Lower lobe of right lung (tissue), 2 donors: ENCODE results near the gene APOF. TPM values are rescaled to one million over a fixed set of nuclear protein-coding genes. Genes with fewer than 3 reads are reported as not detected.
A peak's percentile ranks its signal among the peaks of the same experiment; 100 is the strongest.

Experiments
- ATAC-seq, 2 donors: fragments of 200-7000 bp; cut with Tn5 transposase; one replicate each; pipeline ENCODE4 v1.9.1; 2020 to 2022; ENCODE audit warnings: mild to moderate bottlenecking in 2 of 2, moderate library complexity in 2 of 2
- DNase-seq: peaks from one replicate; pipeline ENCODE4 v3.0.0-alpha.2; 2020
- H3K27ac ChIP-seq: fragments of 200-600 bp; one replicate; pipeline ENCODE4 v1.8.0; 2022
- H3K27me3 ChIP-seq: fragments of 200-600 bp; one replicate; pipeline ENCODE4 v1.8.0; 2022; ENCODE audit warnings: low read depth
- H3K36me3 ChIP-seq: fragments of 200-600 bp; one replicate; pipeline ENCODE4 v1.8.0; 2022; ENCODE audit warnings: mild to moderate bottlenecking
- H3K4me1 ChIP-seq: fragments of 200-600 bp; one replicate; pipeline ENCODE4 v1.8.0; 2022
- H3K4me3 ChIP-seq: fragments of 200-600 bp; one replicate; pipeline ENCODE4 v1.8.0; 2022; ENCODE audit warnings: mild to moderate bottlenecking
- H3K9me3 ChIP-seq: fragments of 200-600 bp; one replicate; pipeline ENCODE4 v1.8.0; 2022
- CTCF ChIP-seq: fragments of 200-600 bp; IDR thresholded peaks from one replicate; pipeline ENCODE4 v1.8.0; 2022; ENCODE audit warnings: antibody characterized with exemption, mild to moderate bottlenecking
- intact Hi-C: fragments of 100-400 bp; cut with DNase I; formaldehyde crosslinking; loops from one replicate; pipeline ENCODE4 v1.11.0; 2022
- total RNA-seq: library from RNA; stranded (reverse); fragmentation: NEBNext Ultra II Directional; extraction: Animal tissue kit (Norgen Biotek cat#: 25700); gene quantifications from one replicate; pipeline ENCODE4 v1.2.1, GENCODE V29; 2021
- donor health status: DM: no; HTN: yes; CAD: no; lungs with severe emphysema.

APOF gene
- total RNA-seq, 1 donor from 2014 or later, result not detected

GRCh38 chr12:56333679-56334489, 28.8 kb downstream of the APOF start, which contains the start of gene PAN2:
PAN2 (minus strand) TSS chr12:56334000; CDS start chr12:56333094, 906 bp downstream.
- H3K27ac ChIP-seq, result peak within 1 kb of the TSS; percentile 94
- H3K27me3 ChIP-seq, result no peaks in the 10 kb centered on the region
- TF ChIP-seq CTCF, result peak; percentile 60
- peak within 1 kb of the TSS; percentile 68 for H3K4me3 ChIP-seq
- ATAC-seq (peak; percentile 99), DNase-seq (peak; percentile 96)
- no peaks in the 10 kb centered on the region for H3K9me3 ChIP-seq
- intact Hi-C loops, result no loop called here
- H3K4me1 ChIP-seq, result peaks cover 32% of the 10 kb centered on the region
- no peaks in the 10 kb centered on the region for H3K36me3 ChIP-seq

GRCh38 chr12:56333197-56333678, 29.4 kb downstream of the APOF start:
- peak; percentile 5 to 18 for ATAC-seq
- no peak for TF ChIP-seq CTCF
- intact Hi-C loops, result no loop called here

GRCh38 chr12:56332512-56333196, 30.0 kb downstream of the APOF start:
- H3K4me3 ChIP-seq, result peak overlapping the region; percentile 68
- DNase-seq (no peak), ATAC-seq (no peak)
- TF ChIP-seq CTCF, result no peak
- no peaks in the 10 kb centered on the region for H3K9me3 ChIP-seq
- peaks cover 10% of the 10 kb centered on the region for H3K36me3 ChIP-seq
- H3K27ac ChIP-seq, result peak overlapping the region; percentile 94
- intact Hi-C loops, result no loop called here
- peaks cover 20% of the 10 kb centered on the region for H3K4me1 ChIP-seq
- H3K27me3 ChIP-seq, result no peaks in the 10 kb centered on the region

More at GRCh38 chr12:56333197-56333678, 29.4 kb downstream of the APOF start:
- H3K36me3 ChIP-seq, result peaks cover 4% of the 10 kb centered on the region
- no peak for DNase-seq
- no peaks in the 10 kb centered on the region for H3K27me3 ChIP-seq
- peak overlapping the region; percentile 94 for H3K27ac ChIP-seq
- H3K4me3 ChIP-seq, result peak overlapping the region; percentile 68
- H3K4me1 ChIP-seq, result peaks cover 26% of the 10 kb centered on the region
- H3K9me3 ChIP-seq, result no peaks in the 10 kb centered on the region

GRCh38 chr12:56330936-56331490, 31.6 kb downstream of the APOF start:
- no peak for ATAC-seq
- H3K27ac ChIP-seq, result no peak overlapping the region
- intact Hi-C loops, result no loop called here
- no peak overlapping the region for H3K4me3 ChIP-seq
- DNase-seq, result no peak
- no peak for TF ChIP-seq CTCF
- H3K9me3 ChIP-seq, result no peaks in the 10 kb centered on the region
- H3K4me1 ChIP-seq, result peaks cover 17% of the 10 kb centered on the region
- H3K36me3 ChIP-seq, result peaks cover 27% of the 10 kb centered on the region
- H3K27me3 ChIP-seq, result no peaks in the 10 kb centered on the region

- H3K9me3 ChIP-seq, result no peaks in the 10 kb centered on the region
- H3K27me3 ChIP-seq, result no peaks in the 10 kb centered on the region
- ATAC-seq, result no peak
- no peak overlapping the region for H3K4me3 ChIP-seq
- no peak for DNase-seq
- no peaks in the 10 kb centered on the region for H3K4me1 ChIP-seq
- intact Hi-C loops, result no loop called here
- peaks cover 71% of the 10 kb centered on the region for H3K36me3 ChIP-seq
- H3K27ac ChIP-seq, result no peak overlapping the region
- no peak for TF ChIP-seq CTCF
Measured at GRCh38 chr12:56326533-56326932, 36.1 kb downstream of the APOF start.
